Breast epithelium (tissue), 3 donors: ENCODE measurements around the gene ORAI2.

Source experiments
- POLR2A ChIP-seq: fragments of 450-650 bp; IDR thresholded peaks from one replicate; pipeline ENCODE4 v1.6.1; 2016; ENCODE audit warnings: antibody characterized with exemption, mild to moderate bottlenecking, moderate library complexity
- POLR2AphosphoS5 ChIP-seq, 3 donors: sonication (generic); formaldehyde crosslinking; IDR thresholded peaks; one replicate each; pipeline ENCODE4 v1.6.1; 2017; ENCODE audit warnings: antibody characterized with exemption in 3 of 3

- TF ChIP-seq POLR2A (no peak), POLR2AphosphoS5 (IDR thresholded peaks at IDR 0.05) (no peak)
Measured at GRCh38 chr7:102459221-102459844, 26.0 kb downstream of the ORAI2 start.
